ENCODE data around the gene NDUFC2.

DNA sequence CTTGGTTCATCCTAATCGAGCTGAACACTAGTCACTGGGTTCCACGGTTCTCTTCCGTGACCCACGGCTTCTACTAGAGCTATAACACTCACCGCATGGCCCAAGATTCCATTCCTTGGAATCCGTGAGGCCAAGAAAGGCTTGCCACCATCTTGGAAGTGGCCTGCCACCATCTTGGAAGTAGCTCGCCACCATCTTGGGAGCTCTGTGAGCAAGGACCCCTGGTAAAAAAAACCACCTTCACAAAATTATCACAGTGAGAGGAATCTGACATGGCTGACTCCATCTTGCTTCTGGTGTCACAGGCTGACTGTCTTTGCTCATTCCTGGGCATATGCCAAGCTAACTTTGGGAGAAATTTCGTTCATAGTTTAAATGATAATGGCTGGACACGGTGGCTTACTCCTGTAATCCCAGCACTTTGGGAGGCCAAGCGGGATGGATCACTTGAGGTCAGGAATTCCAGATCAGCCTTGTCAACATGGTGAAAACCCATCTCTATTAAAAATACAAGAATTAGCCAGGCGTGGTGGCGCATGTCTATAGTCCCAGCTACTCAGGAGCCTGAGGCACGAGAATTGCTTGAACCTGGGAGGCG lies 37.7 kb downstream of the NDUFC2 start:
- TF ChIP-seq, protein P1, sequence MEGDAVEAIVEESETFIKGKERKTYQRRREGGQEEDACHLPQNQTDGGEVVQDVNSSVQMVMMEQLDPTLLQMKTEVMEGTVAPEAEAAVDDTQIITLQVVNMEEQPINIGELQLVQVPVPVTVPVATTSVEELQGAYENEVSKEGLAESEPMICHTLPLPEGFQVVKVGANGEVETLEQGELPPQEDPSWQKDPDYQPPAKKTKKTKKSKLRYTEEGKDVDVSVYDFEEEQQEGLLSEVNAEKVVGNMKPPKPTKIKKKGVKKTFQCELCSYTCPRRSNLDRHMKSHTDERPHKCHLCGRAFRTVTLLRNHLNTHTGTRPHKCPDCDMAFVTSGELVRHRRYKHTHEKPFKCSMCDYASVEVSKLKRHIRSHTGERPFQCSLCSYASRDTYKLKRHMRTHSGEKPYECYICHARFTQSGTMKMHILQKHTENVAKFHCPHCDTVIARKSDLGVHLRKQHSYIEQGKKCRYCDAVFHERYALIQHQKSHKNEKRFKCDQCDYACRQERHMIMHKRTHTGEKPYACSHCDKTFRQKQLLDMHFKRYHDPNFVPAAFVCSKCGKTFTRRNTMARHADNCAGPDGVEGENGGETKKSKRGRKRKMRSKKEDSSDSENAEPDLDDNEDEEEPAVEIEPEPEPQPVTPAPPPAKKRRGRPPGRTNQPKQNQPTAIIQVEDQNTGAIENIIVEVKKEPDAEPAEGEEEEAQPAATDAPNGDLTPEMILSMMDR (IDR thresholded peaks at IDR 0.05), result no peak
- no peak for TF ChIP-seq POLR2A (IDR thresholded peaks at IDR 0.05)

Data from testis (tissue), 2 donors.